ENCODE results near the gene NHS. TPM values are rescaled to one million over a fixed set of nuclear protein-coding genes. Genes with fewer than 3 reads are reported as not detected.

Gene NHS
- total and polyA plus RNA-seq, 5 donors from 2014 or later, result 0.03 to 1.3 (median 0.05) TPM; not detected in 2

GRCh38 chrX:17370191-17370590 lies 4.8 kb upstream of the NHS start:
- Mint-ChIP-seq H3K36me3 (no peaks in the 10 kb centered on the region), H3K9me3 (peaks cover 0 to 2% (median 0%) of the 10 kb centered on the region in 7 donors), H3K27ac (no peak overlapping the region), H3K27me3 (peaks cover 4% of the 10 kb centered on the region), H3K4me1 (no peaks in the 10 kb centered on the region), H3K4me3 (no peak overlapping the region)
- no peaks in the 10 kb centered on the region for H3K9me3 ChIP-seq (ENCODE audit: control insufficient read depth in 2 of 2, low read length in 2 of 2)
- DNase-seq, result no peak
- H3K4me1 ChIP-seq (ENCODE audit: control insufficient read depth, insufficient read depth, low read length, poor library complexity, severe bottlenecking), result no peaks in the 10 kb centered on the region
- H3K36me3 ChIP-seq (ENCODE audit: control insufficient read depth, insufficient read depth, low read length), result no peaks in the 10 kb centered on the region
- H3K27ac ChIP-seq (ENCODE audit: insufficient read depth, low read length, poor library complexity, severe bottlenecking), result no peak overlapping the region
- no peak for ATAC-seq (ENCODE audit: low read depth in 2 of 2)
- no peak overlapping the region for H3K4me3 ChIP-seq (ENCODE audit: low read depth, low read length)
- H3K27me3 ChIP-seq (ENCODE audit: control insufficient read depth, insufficient read depth, low read length), result no peaks in the 10 kb centered on the region

- no peak overlapping the region for H3K27ac Mint-ChIP-seq
- Histone ChIP-seq H3K36me3 (ENCODE audit: control insufficient read depth, insufficient read depth, low read length) (no peaks in the 10 kb centered on the region), H3K4me3 (ENCODE audit: low read depth, low read length) (no peak overlapping the region), H3K27ac (ENCODE audit: insufficient read depth, low read length, poor library complexity, severe bottlenecking) (no peak overlapping the region), H3K27me3 (ENCODE audit: control insufficient read depth, insufficient read depth, low read length) (no peaks in the 10 kb centered on the region), H3K4me1 (ENCODE audit: control insufficient read depth, insufficient read depth, low read length, poor library complexity, severe bottlenecking) (no peaks in the 10 kb centered on the region), H3K9me3 (ENCODE audit: control insufficient read depth in 2 of 2, low read length in 2 of 2) (no peaks in the 10 kb centered on the region)
- no peaks in the 10 kb centered on the region for H3K36me3 Mint-ChIP-seq
- H3K4me3 Mint-ChIP-seq, result no peak overlapping the region
- DNase-seq (no peak), ATAC-seq (ENCODE audit: low read depth in 2 of 2) (no peak)
- H3K4me1 Mint-ChIP-seq, result no peaks in the 10 kb centered on the region
- peaks cover 5% of the 10 kb centered on the region for H3K27me3 Mint-ChIP-seq
- H3K9me3 Mint-ChIP-seq, result peaks cover 0 to 2% (median 0%) of the 10 kb centered on the region in 7 donors
These were observed 2.9 kb upstream of the NHS start for GRCh38 chrX:17372052-17372451.

- DNase-seq, result no peak
- no peak for ATAC-seq (ENCODE audit: low read depth in 2 of 2)
- no peaks in the 10 kb centered on the region for H3K36me3 ChIP-seq (ENCODE audit: control insufficient read depth, insufficient read depth, low read length)
- H3K27me3 ChIP-seq (ENCODE audit: control insufficient read depth, insufficient read depth, low read length), result no peaks in the 10 kb centered on the region
- H3K27ac ChIP-seq (ENCODE audit: insufficient read depth, low read length, poor library complexity, severe bottlenecking), result no peak overlapping the region
- Mint-ChIP-seq H3K27me3 (peaks cover 17% of the 10 kb centered on the region), H3K36me3 (peaks cover 1% of the 10 kb centered on the region), H3K4me3 (no peak overlapping the region), H3K4me1 (no peaks in the 10 kb centered on the region), H3K27ac (no peak overlapping the region), H3K9me3 (peaks cover 0 to 2% (median 0%) of the 10 kb centered on the region in 7 donors)
- no peak overlapping the region for H3K4me3 ChIP-seq (ENCODE audit: low read depth, low read length)
- no peaks in the 10 kb centered on the region for H3K4me1 ChIP-seq (ENCODE audit: control insufficient read depth, insufficient read depth, low read length, poor library complexity, severe bottlenecking)
- no peaks in the 10 kb centered on the region for H3K9me3 ChIP-seq (ENCODE audit: control insufficient read depth in 2 of 2, low read length in 2 of 2)
These were observed 1.7 kb upstream of the NHS start for GRCh38 chrX:17373337-17373736.

GRCh38 chrX:17375367-17375636 lies 302 bp downstream of the NHS start:
- Mint-ChIP-seq H3K36me3 (peaks cover 4% of the 10 kb centered on the region), H3K4me3 (no peak overlapping the region), H3K9me3 (peaks cover 0 to 2% (median 0%) of the 10 kb centered on the region in 7 donors), H3K27me3 (peaks cover 24% of the 10 kb centered on the region), H3K4me1 (no peaks in the 10 kb centered on the region), H3K27ac (no peak overlapping the region)
- H3K27me3 ChIP-seq (ENCODE audit: control insufficient read depth, insufficient read depth, low read length), result no peaks in the 10 kb centered on the region
- no peaks in the 10 kb centered on the region for H3K9me3 ChIP-seq (ENCODE audit: control insufficient read depth in 2 of 2, low read length in 2 of 2)
- H3K36me3 ChIP-seq (ENCODE audit: control insufficient read depth, insufficient read depth, low read length), result no peaks in the 10 kb centered on the region
- ATAC-seq (ENCODE audit: low read depth in 2 of 2), result no peak
- H3K4me1 ChIP-seq (ENCODE audit: control insufficient read depth, insufficient read depth, low read length, poor library complexity, severe bottlenecking), result no peaks in the 10 kb centered on the region
- DNase-seq, result no peak
- no peak overlapping the region for H3K4me3 ChIP-seq (ENCODE audit: low read depth, low read length)
- no peak overlapping the region for H3K27ac ChIP-seq (ENCODE audit: insufficient read depth, low read length, poor library complexity, severe bottlenecking)

- Mint-ChIP-seq H3K9me3 (peaks cover 0 to 5% (median 2%) of the 10 kb centered on the region in 7 donors), H3K4me1 (no peaks in the 10 kb centered on the region), H3K36me3 (peaks cover 4% of the 10 kb centered on the region), H3K4me3 (no peak overlapping the region), H3K27ac (no peak overlapping the region), H3K27me3 (peaks cover 24% of the 10 kb centered on the region)
- H3K27me3 ChIP-seq (ENCODE audit: control insufficient read depth, insufficient read depth, low read length), result no peaks in the 10 kb centered on the region
- H3K9me3 ChIP-seq (ENCODE audit: control insufficient read depth in 2 of 2, low read length in 2 of 2), result no peaks in the 10 kb centered on the region
- H3K4me1 ChIP-seq (ENCODE audit: control insufficient read depth, insufficient read depth, low read length, poor library complexity, severe bottlenecking), result no peaks in the 10 kb centered on the region
- no peaks in the 10 kb centered on the region for H3K36me3 ChIP-seq (ENCODE audit: control insufficient read depth, insufficient read depth, low read length)
- no peak for DNase-seq
- H3K4me3 ChIP-seq (ENCODE audit: low read depth, low read length), result no peak overlapping the region
- no peak overlapping the region for H3K27ac ChIP-seq (ENCODE audit: insufficient read depth, low read length, poor library complexity, severe bottlenecking)
- ATAC-seq (ENCODE audit: low read depth in 2 of 2), result no peak
These were observed 834 bp downstream of the NHS start for GRCh38 chrX:17375637-17376430.

GRCh38 chrX:17376431-17377077 lies 1.6 kb downstream of the NHS start:
- no peaks in the 10 kb centered on the region for H3K4me1 ChIP-seq (ENCODE audit: control insufficient read depth, insufficient read depth, low read length, poor library complexity, severe bottlenecking)
- no peaks in the 10 kb centered on the region for H3K27me3 ChIP-seq (ENCODE audit: control insufficient read depth, insufficient read depth, low read length)
- no peaks in the 10 kb centered on the region for H3K9me3 ChIP-seq (ENCODE audit: control insufficient read depth in 2 of 2, low read length in 2 of 2)
- H3K4me3 ChIP-seq (ENCODE audit: low read depth, low read length), result no peak overlapping the region
- DNase-seq (no peak), ATAC-seq (ENCODE audit: low read depth in 2 of 2) (no peak)
- H3K9me3 Mint-ChIP-seq, result peaks cover 0 to 6% (median 2%) of the 10 kb centered on the region in 7 donors
- H3K36me3 ChIP-seq (ENCODE audit: control insufficient read depth, insufficient read depth, low read length), result no peaks in the 10 kb centered on the region
- no peak overlapping the region for H3K27ac Mint-ChIP-seq
- H3K4me3 Mint-ChIP-seq, result no peak overlapping the region
- no peak overlapping the region for H3K27ac ChIP-seq (ENCODE audit: insufficient read depth, low read length, poor library complexity, severe bottlenecking)
- H3K27me3 Mint-ChIP-seq, result peaks cover 24% of the 10 kb centered on the region
- H3K4me1 Mint-ChIP-seq, result no peaks in the 10 kb centered on the region
- H3K36me3 Mint-ChIP-seq, result peaks cover 4% of the 10 kb centered on the region

- peaks cover 4% of the 10 kb centered on the region for H3K36me3 Mint-ChIP-seq
- H3K27ac Mint-ChIP-seq, result no peak overlapping the region
- Histone ChIP-seq H3K27ac (ENCODE audit: insufficient read depth, low read length, poor library complexity, severe bottlenecking) (no peak overlapping the region), H3K4me1 (ENCODE audit: control insufficient read depth, insufficient read depth, low read length, poor library complexity, severe bottlenecking) (no peaks in the 10 kb centered on the region), H3K36me3 (ENCODE audit: control insufficient read depth, insufficient read depth, low read length) (no peaks in the 10 kb centered on the region), H3K4me3 (ENCODE audit: low read depth, low read length) (no peak overlapping the region), H3K9me3 (ENCODE audit: control insufficient read depth in 2 of 2, low read length in 2 of 2) (no peaks in the 10 kb centered on the region), H3K27me3 (ENCODE audit: control insufficient read depth, insufficient read depth, low read length) (no peaks in the 10 kb centered on the region)
- H3K27me3 Mint-ChIP-seq, result peaks cover 24% of the 10 kb centered on the region
- H3K4me3 Mint-ChIP-seq, result no peak overlapping the region
- ATAC-seq (ENCODE audit: low read depth in 2 of 2) (no peak), DNase-seq (peak in 1 of 3 donors; percentile 1)
- H3K9me3 Mint-ChIP-seq, result peaks cover 0 to 9% (median 3%) of the 10 kb centered on the region in 7 donors
- H3K4me1 Mint-ChIP-seq, result no peaks in the 10 kb centered on the region
These were observed 2.2 kb downstream of the NHS start for GRCh38 chrX:17377091-17377717.
